A549 (cell line): ENCODE results near the gene ZNF266. TPM values are rescaled to one million over a fixed set of nuclear protein-coding genes. Genes with fewer than 3 reads are reported as not detected.

Source experiments
- ATAC-seq, 2 experiments: fragments of 200-7000 bp in 1 of 2; fragments of >200 bp in 1 of 2; cut with Nextera tagmentation in 1 of 2; cut with Tn5 transposase in 1 of 2; 3 replicates each; pipeline versions ENCODE4 v1.8.0 to v1.9.1; 2018 to 2020; ENCODE audit warnings: mild to moderate bottlenecking in 1 of 2, moderate library complexity in 1 of 2
- CTCF ChIA-PET: fragments of 300-600 bp; sonication (Branson Sonifier 250); formaldehyde crosslinking; extraction: SDS; loops from one replicate; lab custom pipeline; 2021; ENCODE audit warnings: antibody characterized with exemption, inconsistent platforms; lab: Yijun Ruan, JAX
- POLR2A ChIA-PET: fragments of 350-600 bp; formaldehyde crosslinking; extraction: SDS; loops from one replicate; lab custom pipeline; 2021; ENCODE audit warnings: antibody characterized with exemption, inconsistent platforms; lab: Yijun Ruan, JAX
- DNase-seq, 2 experiments: peaks; one replicate each; pipeline versions ENCODE4 v3.0.0 to v3.0.0-alpha.2; 2011 to 2016; ENCODE audit warnings: low read depth in 1 of 2, low spot score in 1 of 2
- FAIRE-seq: peaks from 2 replicates; lab custom pipeline; 2011; peaks lifted over from hg19 to GRCh38; lab: Jason Lieb, UNC
- H3K27ac ChIP-seq, 2 experiments: fragments of >200 bp; sonication (Bioruptor Twin); formaldehyde crosslinking; 3 replicates each; pipeline ENCODE4 v1.5.1; 2016 to 2017
- H3K4me1 ChIP-seq: fragments of >200 bp; sonication (Bioruptor Twin); formaldehyde crosslinking; 3 replicates; pipeline ENCODE4 v1.6.1; 2016
- H3K4me2 ChIP-seq: fragments of >200 bp; sonication (Bioruptor Twin); formaldehyde crosslinking; 3 replicates; pipeline ENCODE4 v1.6.1; 2016
- H3K4me3 ChIP-seq: fragments of >200 bp; sonication (Bioruptor Twin); formaldehyde crosslinking; 3 replicates; pipeline ENCODE4 v1.5.1; 2016
- H3K9me3 ChIP-seq: fragments of >200 bp; sonication (Bioruptor Twin); formaldehyde crosslinking; 3 replicates; pipeline ENCODE4 v1.6.1; 2016
- ATOH8 ChIP-seq: fragments of 250-450 bp; sonication (Bioruptor Pico); IDR thresholded peaks from 2 replicates; pipeline ENCODE4 v1.5.0; 2020; ENCODE audit warnings: low read depth, mild to moderate bottlenecking, moderate library complexity
- BHLHE40 ChIP-seq: IDR thresholded peaks from 2 replicates; pipeline ENCODE4 v1.6.1; 2012; ENCODE audit warnings: low read depth, low read length, inconsistent platforms
- CBX8 ChIP-seq: fragments of 200-600 bp; sonication (generic); IDR thresholded peaks from 2 replicates; pipeline ENCODE4 v1.6.1; 2016
- E2F6 ChIP-seq: IDR thresholded peaks from 2 replicates; pipeline ENCODE4 v1.6.1; 2012; ENCODE audit warnings: low read depth, borderline replicate concordance
- EP300 ChIP-seq, 2 experiments: fragments of >200 bp; sonication (Bioruptor Twin); formaldehyde crosslinking; IDR thresholded peaks; 2 replicates in 1 of 2; 3 replicates in 1 of 2; pipeline ENCODE4 v1.6.1; 2016 to 2017
- FOXS1 ChIP-seq: fragments of 250-450 bp; sonication (Bioruptor Pico); IDR thresholded peaks from 2 replicates; pipeline ENCODE4 v1.5.0; 2020; ENCODE audit warnings: mild to moderate bottlenecking, moderate library complexity
- GATA3 ChIP-seq: IDR thresholded peaks from 2 replicates; pipeline ENCODE4 v1.6.1; 2012; ENCODE audit warnings: borderline replicate concordance
- HMGXB4 ChIP-seq: fragments of 250-450 bp; sonication (Bioruptor Pico); IDR thresholded peaks from 2 replicates; pipeline ENCODE4 v1.5.0; 2021; ENCODE audit warnings: mild to moderate bottlenecking, moderate library complexity, borderline replicate concordance
- HOXA7 ChIP-seq: fragments of 250-450 bp; sonication (Bioruptor Pico); IDR thresholded peaks from 2 replicates; pipeline ENCODE4 v1.5.0; 2020; ENCODE audit warnings: mild to moderate bottlenecking, moderate library complexity
- HOXB13 ChIP-seq: fragments of 250-450 bp; sonication (Bioruptor Pico); IDR thresholded peaks from 2 replicates; pipeline ENCODE4 v1.5.0; 2020; ENCODE audit warnings: low read depth, mild to moderate bottlenecking, moderate library complexity
- HOXB5 ChIP-seq: fragments of 250-450 bp; sonication (Bioruptor Pico); IDR thresholded peaks from 2 replicates; pipeline ENCODE4 v1.5.0; 2020; ENCODE audit warnings: mild to moderate bottlenecking, moderate library complexity
- KDM1A ChIP-seq: fragments of 200-600 bp; sonication (generic); IDR thresholded peaks from 2 replicates; pipeline ENCODE4 v1.6.1; 2016; ENCODE audit warnings: low read depth, mild to moderate bottlenecking
- PBX3 ChIP-seq: IDR thresholded peaks from 2 replicates; pipeline ENCODE4 v1.6.1; 2012
- POLR2A ChIP-seq: IDR thresholded peaks from 2 replicates; pipeline ENCODE4 v1.6.1; 2012; ENCODE audit warnings: mild to moderate bottlenecking, low read length
- RAD21 ChIP-seq, 2 experiments: fragments of >200 bp in 1 of 2; sonication (Bioruptor Twin) in 1 of 2; formaldehyde crosslinking in 1 of 2; IDR thresholded peaks in 1 of 2; conservative IDR thresholded peaks in 1 of 2; 2 replicates in 1 of 2; 3 replicates in 1 of 2; pipeline ENCODE4 v1.6.1; 2012 to 2018; ENCODE audit warnings: inconsistent platforms in 1 of 2
- RNF2 ChIP-seq: fragments of 200-600 bp; sonication (generic); IDR thresholded peaks from 2 replicates; pipeline ENCODE4 v1.6.1; 2016; ENCODE audit warnings: low read depth, mild to moderate bottlenecking, antibody characterized with exemption, moderate library complexity, borderline replicate concordance
- TP53 ChIP-seq: fragments of 250-450 bp; sonication (Bioruptor Pico); IDR thresholded peaks from 2 replicates; pipeline ENCODE4 v1.5.0; 2021; ENCODE audit warnings: mild to moderate bottlenecking, moderate library complexity
- USF2 ChIP-seq: fragments of 450-650 bp; IDR thresholded peaks from 2 replicates; pipeline ENCODE4 v1.6.1; 2014; ENCODE audit warnings: antibody characterized with exemption
- ZFP36 ChIP-seq: fragments of 450-650 bp; IDR thresholded peaks from 2 replicates; pipeline ENCODE4 v1.6.1; 2014; ENCODE audit warnings: borderline replicate concordance; ENCODE audit not compliant: partially characterized antibody
- ZSCAN20 ChIP-seq: fragments of 250-450 bp; sonication (Bioruptor Pico); IDR thresholded peaks from 2 replicates; pipeline ENCODE4 v1.8.0; 2022; ENCODE audit warnings: mild to moderate bottlenecking, moderate library complexity
- WGBS: methylation state at CpG from one replicate; pipeline ENCODE4 v1.1.6; 2017; ENCODE audit errors: missing lambda C conversion rate; 5-methylcytosine and 5-hydroxymethylcytosine counted together
- polyA plus RNA-seq, 4 experiments: library from polyadenylated mRNA; depleted of rRNA in 3 of 4; stranded (reverse); fragments of >200 nt; fragmentation: RNase III in 1 of 4; extraction: RNeasy Plus Mini Kit Qiagen cat#74134 plus additional on column Dnase treatment in 1 of 4; gene quantifications; 2 replicates in 3 of 4; 3 replicates in 1 of 4; pipeline ENCODE4 v1.2.3, GENCODE V29; 2011 to 2017

Gene ZNF266
- polyA plus RNA-seq, 2 of the 4 experiments (the other 2 are of a cell fraction) = 4.8 to 11.8 TPM

GRCh38 chr19:9453953-9454352 lies 18.6 kb upstream of the ZNF266 start:
- Histone ChIP-seq H3K27ac (no peak overlapping the region), H3K4me2 (no peak overlapping the region), H3K9me3 (no peaks in the 10 kb centered on the region; the same call in 2 of the 3 replicates), H3K4me3 (no peak overlapping the region), H3K4me1 (no peaks in the 10 kb centered on the region)
- FAIRE-seq (no peak), DNase-seq (no peak), ATAC-seq (no peak)
- WGBS = 24% methylated on average over 3 of the region's 4 CpGs
- TF ChIP-seq HOXB13 (CRISPR knock-in tag) (no peak), GATA3 (no peak)
- CTCF ChIA-PET = no interaction called here
- POLR2A ChIA-PET = no interaction called here

GRCh38 chr19:9445037-9445436 lies 9.7 kb upstream of the ZNF266 start:
- no peak overlapping the region for H3K4me3 ChIP-seq
- no peak overlapping the region for H3K27ac ChIP-seq
- H3K4me2 ChIP-seq = no peak overlapping the region
- H3K9me3 ChIP-seq = peaks cover 10% of the 10 kb centered on the region
- ChIA-PET POLR2A (no interaction called here), CTCF (no interaction called here)
- H3K4me1 ChIP-seq = no peaks in the 10 kb centered on the region
- DNase-seq (no peak), FAIRE-seq (no peak), ATAC-seq (no peak)
- WGBS = 0% methylated on average over 1 of the region's 1 CpG
- TF ChIP-seq ATOH8 (CRISPR knock-in tag) (no peak), EP300 (IDR thresholded peaks at IDR 0.05) (no peak), POLR2A (no peak), FOXS1 (CRISPR knock-in tag) (no peak), PBX3 (no peak), E2F6 (no peak), CBX8 (no peak)

- no peaks in the 10 kb centered on the region for H3K4me1 ChIP-seq
- no peak overlapping the region for H3K27ac ChIP-seq
- no peak overlapping the region; the same call in 2 of the 3 replicates for H3K4me2 ChIP-seq
- H3K9me3 ChIP-seq = peaks cover 24% of the 10 kb centered on the region
- ATAC-seq (no peak), FAIRE-seq (no peak), DNase-seq (no peak)
- 82% methylated on average over 4 of the region's 4 CpGs for WGBS
- no peak overlapping the region for H3K4me3 ChIP-seq
- ChIA-PET CTCF (no interaction called here), POLR2A (no interaction called here)
- TF ChIP-seq HOXA7 (CRISPR knock-in tag) (no peak), E2F6 (no peak), FOXS1 (CRISPR knock-in tag) (no peak), USF2 (no peak), RAD21 (conservative IDR thresholded peaks at IDR 0.05 in 1 of 2, IDR thresholded peaks at IDR 0.05 in 1 of 2) (no peak), BHLHE40 (no peak), HOXB5 (CRISPR knock-in tag) (no peak), TP53 (CRISPR knock-in tag) (no peak), HMGXB4 (no peak), RNF2 (no peak), ATOH8 (CRISPR knock-in tag) (no peak), EP300 (IDR thresholded peaks at IDR 0.05) (no peak), HOXB13 (CRISPR knock-in tag) (no peak), ZSCAN20 (no peak), KDM1A (no peak), ZFP36 (no peak)
Measured at GRCh38 chr19:9436358-9436757, 985 bp upstream of the ZNF266 start.
